ENCODE data around the gene ABLIM3. TPM values are rescaled to one million over a fixed set of nuclear protein-coding genes. Genes with fewer than 3 reads are reported as not detected.

Gene ABLIM3
- total and polyA plus RNA-seq, 2 of the 13 experiments (the other 11 are each of a cell fraction or from before 2014, with no cell fraction given): 0.53 to 6.3 TPM

DNA sequence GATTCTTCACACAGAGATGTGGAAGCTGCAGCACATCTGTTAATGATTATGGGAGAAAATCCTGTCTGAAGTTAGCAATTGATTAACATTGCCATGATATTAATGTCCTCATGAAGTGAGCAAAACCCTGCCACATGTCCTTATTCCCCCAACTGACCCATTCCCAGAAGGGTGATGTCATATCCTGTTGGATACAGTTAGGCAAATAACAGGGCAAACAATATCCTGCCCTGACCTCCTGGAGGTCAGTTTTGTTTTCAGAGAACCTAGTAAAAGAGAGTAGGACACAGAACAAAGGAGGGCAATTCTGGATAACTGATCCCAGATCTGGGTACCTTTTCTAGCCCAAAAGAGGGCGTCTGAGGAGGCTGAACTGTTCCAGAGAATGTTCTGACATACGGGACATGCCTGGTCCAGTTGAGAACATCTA, 11.0 kb downstream of the ABLIM3 start (continued):
- TF ChIP-seq, protein P1, sequence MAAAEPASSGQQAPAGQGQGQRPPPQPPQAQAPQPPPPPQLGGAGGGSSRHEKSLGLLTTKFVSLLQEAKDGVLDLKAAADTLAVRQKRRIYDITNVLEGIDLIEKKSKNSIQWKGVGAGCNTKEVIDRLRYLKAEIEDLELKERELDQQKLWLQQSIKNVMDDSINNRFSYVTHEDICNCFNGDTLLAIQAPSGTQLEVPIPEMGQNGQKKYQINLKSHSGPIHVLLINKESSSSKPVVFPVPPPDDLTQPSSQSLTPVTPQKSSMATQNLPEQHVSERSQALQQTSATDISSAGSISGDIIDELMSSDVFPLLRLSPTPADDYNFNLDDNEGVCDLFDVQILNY (CRISPR knock-in tag; conservative IDR thresholded peaks at IDR 0.05): no peak
- TF ChIP-seq NCOA2 (CRISPR knock-in tag; IDR thresholded peaks at IDR 0.05): peak; percentile 94
- TF ChIP-seq, protein P2, sequence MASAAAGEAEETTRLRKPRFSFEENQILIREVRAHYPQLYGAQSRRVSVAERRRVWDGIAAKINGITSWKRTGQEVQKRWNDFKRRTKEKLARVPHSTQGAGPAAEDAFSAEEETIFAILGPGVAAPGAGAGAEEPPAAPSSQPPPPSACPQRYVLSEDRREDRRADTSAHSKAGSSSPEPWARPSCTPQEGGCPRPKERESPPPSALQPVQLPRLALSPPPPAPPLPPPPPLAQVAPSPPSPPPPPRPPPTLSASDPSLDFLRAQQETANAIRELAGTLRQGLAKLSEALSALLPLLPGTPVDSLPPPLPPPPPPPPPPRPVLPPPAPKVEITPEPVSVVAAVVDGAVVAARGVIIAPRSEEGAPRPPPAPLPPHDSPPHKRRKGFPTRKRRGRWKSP (CRISPR knock-in tag; IDR thresholded peaks at IDR 0.05): peak; percentile 44; the same call in 1 of the 2 replicates
- peak; percentile 16; the same call in 1 of the 2 replicates for TF ChIP-seq MIER2 (CRISPR knock-in tag; IDR thresholded peaks at IDR 0.05)
- TF ChIP-seq, protein P3, sequence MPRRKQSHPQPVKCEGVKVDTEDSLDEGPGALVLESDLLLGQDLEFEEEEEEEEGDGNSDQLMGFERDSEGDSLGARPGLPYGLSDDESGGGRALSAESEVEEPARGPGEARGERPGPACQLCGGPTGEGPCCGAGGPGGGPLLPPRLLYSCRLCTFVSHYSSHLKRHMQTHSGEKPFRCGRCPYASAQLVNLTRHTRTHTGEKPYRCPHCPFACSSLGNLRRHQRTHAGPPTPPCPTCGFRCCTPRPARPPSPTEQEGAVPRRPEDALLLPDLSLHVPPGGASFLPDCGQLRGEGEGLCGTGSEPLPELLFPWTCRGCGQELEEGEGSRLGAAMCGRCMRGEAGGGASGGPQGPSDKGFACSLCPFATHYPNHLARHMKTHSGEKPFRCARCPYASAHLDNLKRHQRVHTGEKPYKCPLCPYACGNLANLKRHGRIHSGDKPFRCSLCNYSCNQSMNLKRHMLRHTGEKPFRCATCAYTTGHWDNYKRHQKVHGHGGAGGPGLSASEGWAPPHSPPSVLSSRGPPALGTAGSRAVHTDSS (CRISPR knock-in tag; conservative IDR thresholded peaks at IDR 0.05): no peak
- TF ChIP-seq MIXL1 (CRISPR knock-in tag; IDR thresholded peaks at IDR 0.05): peak; percentile 59; the same call in 1 of the 2 replicates
- TF ChIP-seq ATF7 (IDR thresholded peaks at IDR 0.05): peak; percentile 89
- peak; percentile 96; the same call in 1 of the 2 replicates for TF ChIP-seq ATF7 (CRISPR knock-in tag; IDR thresholded peaks at IDR 0.05)
- TF ChIP-seq, protein P4, sequence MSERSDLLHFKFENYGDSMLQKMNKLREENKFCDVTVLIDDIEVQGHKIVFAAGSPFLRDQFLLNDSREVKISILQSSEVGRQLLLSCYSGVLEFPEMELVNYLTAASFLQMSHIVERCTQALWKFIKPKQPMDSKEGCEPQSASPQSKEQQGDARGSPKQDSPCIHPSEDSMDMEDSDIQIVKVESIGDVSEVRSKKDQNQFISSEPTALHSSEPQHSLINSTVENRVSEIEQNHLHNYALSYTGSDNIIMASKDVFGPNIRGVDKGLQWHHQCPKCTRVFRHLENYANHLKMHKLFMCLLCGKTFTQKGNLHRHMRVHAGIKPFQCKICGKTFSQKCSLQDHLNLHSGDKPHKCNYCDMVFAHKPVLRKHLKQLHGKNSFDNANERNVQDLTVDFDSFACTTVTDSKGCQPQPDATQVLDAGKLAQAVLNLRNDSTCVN (CRISPR knock-in tag; IDR thresholded peaks at IDR 0.05; ENCODE audit: borderline replicate concordance): peak; percentile 92
- no peak for TF ChIP-seq ZIK1 (CRISPR knock-in tag; IDR thresholded peaks at IDR 0.05; ENCODE audit: borderline replicate concordance, low read depth)
- TF ChIP-seq KDM3A (CRISPR knock-in tag; IDR thresholded peaks at IDR 0.05; ENCODE audit: low read depth): peak; percentile 31; the same call in 1 of the 2 replicates
- peak; percentile 91 for TF ChIP-seq GATAD2A (CRISPR knock-in tag; IDR thresholded peaks at IDR 0.05)
- TF ChIP-seq, protein P5, sequence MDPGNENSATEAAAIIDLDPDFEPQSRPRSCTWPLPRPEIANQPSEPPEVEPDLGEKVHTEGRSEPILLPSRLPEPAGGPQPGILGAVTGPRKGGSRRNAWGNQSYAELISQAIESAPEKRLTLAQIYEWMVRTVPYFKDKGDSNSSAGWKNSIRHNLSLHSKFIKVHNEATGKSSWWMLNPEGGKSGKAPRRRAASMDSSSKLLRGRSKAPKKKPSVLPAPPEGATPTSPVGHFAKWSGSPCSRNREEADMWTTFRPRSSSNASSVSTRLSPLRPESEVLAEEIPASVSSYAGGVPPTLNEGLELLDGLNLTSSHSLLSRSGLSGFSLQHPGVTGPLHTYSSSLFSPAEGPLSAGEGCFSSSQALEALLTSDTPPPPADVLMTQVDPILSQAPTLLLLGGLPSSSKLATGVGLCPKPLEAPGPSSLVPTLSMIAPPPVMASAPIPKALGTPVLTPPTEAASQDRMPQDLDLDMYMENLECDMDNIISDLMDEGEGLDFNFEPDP (CRISPR knock-in tag; conservative IDR thresholded peaks at IDR 0.05): no peak
- TF ChIP-seq ZMAT3 (CRISPR knock-in tag; conservative IDR thresholded peaks at IDR 0.05): peak; percentile 76
- TF ChIP-seq ELF4 (CRISPR knock-in tag; IDR thresholded peaks at IDR 0.05; ENCODE audit: borderline replicate concordance): no peak
- TF ChIP-seq, protein P6, sequence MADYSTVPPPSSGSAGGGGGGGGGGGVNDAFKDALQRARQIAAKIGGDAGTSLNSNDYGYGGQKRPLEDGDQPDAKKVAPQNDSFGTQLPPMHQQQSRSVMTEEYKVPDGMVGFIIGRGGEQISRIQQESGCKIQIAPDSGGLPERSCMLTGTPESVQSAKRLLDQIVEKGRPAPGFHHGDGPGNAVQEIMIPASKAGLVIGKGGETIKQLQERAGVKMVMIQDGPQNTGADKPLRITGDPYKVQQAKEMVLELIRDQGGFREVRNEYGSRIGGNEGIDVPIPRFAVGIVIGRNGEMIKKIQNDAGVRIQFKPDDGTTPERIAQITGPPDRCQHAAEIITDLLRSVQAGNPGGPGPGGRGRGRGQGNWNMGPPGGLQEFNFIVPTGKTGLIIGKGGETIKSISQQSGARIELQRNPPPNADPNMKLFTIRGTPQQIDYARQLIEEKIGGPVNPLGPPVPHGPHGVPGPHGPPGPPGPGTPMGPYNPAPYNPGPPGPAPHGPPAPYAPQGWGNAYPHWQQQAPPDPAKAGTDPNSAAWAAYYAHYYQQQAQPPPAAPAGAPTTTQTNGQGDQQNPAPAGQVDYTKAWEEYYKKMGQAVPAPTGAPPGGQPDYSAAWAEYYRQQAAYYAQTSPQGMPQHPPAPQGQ (CRISPR knock-in tag; IDR thresholded peaks at IDR 0.05; ENCODE audit: borderline replicate concordance): no peak
- TF ChIP-seq, protein P7, sequence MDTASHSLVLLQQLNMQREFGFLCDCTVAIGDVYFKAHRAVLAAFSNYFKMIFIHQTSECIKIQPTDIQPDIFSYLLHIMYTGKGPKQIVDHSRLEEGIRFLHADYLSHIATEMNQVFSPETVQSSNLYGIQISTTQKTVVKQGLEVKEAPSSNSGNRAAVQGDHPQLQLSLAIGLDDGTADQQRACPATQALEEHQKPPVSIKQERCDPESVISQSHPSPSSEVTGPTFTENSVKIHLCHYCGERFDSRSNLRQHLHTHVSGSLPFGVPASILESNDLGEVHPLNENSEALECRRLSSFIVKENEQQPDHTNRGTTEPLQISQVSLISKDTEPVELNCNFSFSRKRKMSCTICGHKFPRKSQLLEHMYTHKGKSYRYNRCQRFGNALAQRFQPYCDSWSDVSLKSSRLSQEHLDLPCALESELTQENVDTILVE (CRISPR knock-in tag; IDR thresholded peaks at IDR 0.05): 0 out of 2 replicates have a peak, but pooled peaks have one; percentile 35
- no peak for TF ChIP-seq ATF7-NPFF (CRISPR knock-in tag; IDR thresholded peaks at IDR 0.05; ENCODE audit: low read depth)
- TF ChIP-seq PHB2 (IDR thresholded peaks at IDR 0.05; ENCODE audit: partially characterized antibody): no peak
- TF ChIP-seq NR2F2 (IDR thresholded peaks at IDR 0.05; ENCODE audit: borderline replicate concordance, low read depth): peak; percentile 91
- TF ChIP-seq RORA (CRISPR knock-in tag; IDR thresholded peaks at IDR 0.05): peak; percentile 67; the same call in 1 of the 2 replicates
- TF ChIP-seq SPEN (CRISPR knock-in tag; IDR thresholded peaks at IDR 0.05; ENCODE audit: low read depth): peak; percentile 43; the same call in 1 of the 2 replicates
